Trophoblast cell (in vitro differentiated cells and primary cell): Measurements from ENCODE around the gene ZC3H12A.

ENCODE experiments used
- DNase-seq, 2 donors: peaks; one replicate each; pipeline ENCODE4 v3.0.0-alpha.2; 2016
- H2AFZ ChIP-seq: 2 replicates; pipeline ENCODE4 v1.6.1; 2013; ENCODE audit warnings: low read length, moderate library complexity, mild to moderate bottlenecking; ENCODE audit not compliant: insufficient read depth, poor library complexity
- H2AK5ac ChIP-seq: 2 replicates; pipeline ENCODE4 v1.6.1; 2013; ENCODE audit warnings: mild to moderate bottlenecking, low read length
- H2BK120ac ChIP-seq: 2 replicates; pipeline ENCODE4 v1.6.1; 2013; ENCODE audit warnings: low read length, mild to moderate bottlenecking, moderate library complexity; ENCODE audit not compliant: insufficient read depth, poor library complexity
- H2BK12ac ChIP-seq: 2 replicates; pipeline ENCODE4 v1.6.1; 2013; ENCODE audit warnings: mild to moderate bottlenecking, low read length, moderate library complexity
- H2BK5ac ChIP-seq: 2 replicates; pipeline ENCODE4 v1.6.1; 2013; ENCODE audit warnings: low read length, low read depth, moderate library complexity, mild to moderate bottlenecking; ENCODE audit not compliant: poor library complexity
- H3K14ac ChIP-seq: 2 replicates; pipeline ENCODE4 v1.6.1; 2013; ENCODE audit warnings: mild to moderate bottlenecking, low read length
- H3K18ac ChIP-seq: 2 replicates; pipeline ENCODE4 v1.6.1; 2013; ENCODE audit warnings: mild to moderate bottlenecking, low read length
- H3K23ac ChIP-seq: 2 replicates; pipeline ENCODE4 v1.6.1; 2013; ENCODE audit warnings: low read length
- H3K27ac ChIP-seq: 2 replicates; pipeline ENCODE4 v1.5.1; 2013; ENCODE audit warnings: low read depth, mild to moderate bottlenecking, inconsistent platforms, low read length, moderate library complexity
- H3K27me3 ChIP-seq: 2 replicates; pipeline ENCODE4 v1.6.1; 2013; ENCODE audit warnings: inconsistent platforms, mild to moderate bottlenecking, low read length, moderate library complexity; ENCODE audit not compliant: insufficient read depth
- H3K36me3 ChIP-seq, 2 experiments: 1 replicate in 1 of 2; 2 replicates in 1 of 2; pipeline ENCODE4 v1.6.1; 2013; ENCODE audit warnings: low read length in 2 of 2, mild to moderate bottlenecking in 2 of 2, moderate library complexity in 1 of 2; ENCODE audit not compliant: insufficient read depth in 2 of 2, control insufficient read depth in 1 of 2
- H3K4ac ChIP-seq: 2 replicates; pipeline ENCODE4 v1.6.1; 2013; ENCODE audit warnings: low read depth, mild to moderate bottlenecking, low read length, moderate library complexity
- H3K4me1 ChIP-seq, 2 experiments: 1 replicate in 1 of 2; 2 replicates in 1 of 2; pipeline ENCODE4 v1.6.1; 2013; ENCODE audit warnings: low read length in 2 of 2, mild to moderate bottlenecking in 2 of 2, moderate library complexity in 1 of 2; ENCODE audit not compliant: insufficient read depth in 2 of 2, control insufficient read depth in 1 of 2
- H3K4me2 ChIP-seq: 2 replicates; pipeline ENCODE4 v1.6.1; 2013; ENCODE audit warnings: inconsistent platforms, mild to moderate bottlenecking, low read length, moderate library complexity
- H3K4me3 ChIP-seq: 2 replicates; pipeline ENCODE4 v1.5.1; 2013; ENCODE audit warnings: mild to moderate bottlenecking, low read depth, low read length, inconsistent platforms
- H3K79me1 ChIP-seq: one replicate; pipeline ENCODE4 v1.6.1; 2013; ENCODE audit warnings: low read length
- H3K79me2 ChIP-seq: 2 replicates; pipeline ENCODE4 v1.6.1; 2013; ENCODE audit warnings: low read length, mild to moderate bottlenecking; ENCODE audit not compliant: control insufficient read depth, insufficient read depth, poor library complexity
- H3K9ac ChIP-seq: 2 replicates; pipeline ENCODE4 v1.6.1; 2013; ENCODE audit warnings: mild to moderate bottlenecking, low read length
- H3K9me3 ChIP-seq: 2 replicates; pipeline ENCODE4 v1.6.1; 2013; ENCODE audit warnings: low read depth, mild to moderate bottlenecking, control low read depth, inconsistent platforms, low read length; ENCODE audit not compliant: insufficient read depth
- H4K12ac ChIP-seq: 2 replicates; pipeline ENCODE4 v1.6.1; 2013; ENCODE audit warnings: low read depth, mild to moderate bottlenecking, low read length, moderate library complexity
- H4K8ac ChIP-seq: 2 replicates; pipeline ENCODE4 v1.6.1; 2013; ENCODE audit warnings: low read depth, mild to moderate bottlenecking, low read length, moderate library complexity
- H4K91ac ChIP-seq: one replicate; pipeline ENCODE4 v1.6.1; 2013; ENCODE audit warnings: low read depth, mild to moderate bottlenecking, low read length, moderate library complexity
- WGBS: extraction: QIAGEN DNeasy Blood & Tissue Kit; methylation state at CpG from one replicate; pipeline ENCODE4 v1.1.7; 2013; ENCODE audit warnings: missing lambda C conversion rate; ENCODE audit not compliant: insufficient read length, insufficient coverage; ENCODE audit errors: extremely low coverage; 5-methylcytosine and 5-hydroxymethylcytosine counted together

ZC3H12A gene

GRCh38 chr1:37448691-37449417 is 25.5 kb upstream of the ZC3H12A start:
- peak; percentile 92 to 97 for DNase-seq
- Histone ChIP-seq H3K4me2 (no peak overlapping the region), H3K18ac (peak overlapping the region; percentile 8), H3K4me3 (no peak overlapping the region), H2AFZ (no peak overlapping the region), H3K9me3 (no peaks in the 10 kb centered on the region), H3K79me1 (peaks cover 5% of the 10 kb centered on the region), H2BK12ac (no peak overlapping the region), H3K27ac (no peak overlapping the region), H3K9ac (no peak overlapping the region), H4K91ac (no peak overlapping the region), H4K12ac (peak overlapping the region; percentile 14), H2AK5ac (peak overlapping the region; percentile 23), H3K36me3 (no peaks in the 10 kb centered on the region), H3K27me3 (no peaks in the 10 kb centered on the region), H3K23ac (no peak overlapping the region), H3K79me2 (no peaks in the 10 kb centered on the region), H3K14ac (peak overlapping the region; percentile 64), H3K4me1 (peaks cover 10 to 11% of the 10 kb centered on the region in 2 experiments), H3K4ac (no peak overlapping the region), H4K8ac (no peak overlapping the region), H2BK120ac (no peak overlapping the region), H2BK5ac (no peak overlapping the region)
- no CpG with 5 or more reads among the region's 15 CpGs for WGBS

GRCh38 chr1:37449936-37450335 is 24.4 kb upstream of the ZC3H12A start:
- H4K91ac ChIP-seq, result no peak overlapping the region
- H3K18ac ChIP-seq, result no peak overlapping the region
- H3K9me3 ChIP-seq, result no peaks in the 10 kb centered on the region
- no peak overlapping the region for H2AFZ ChIP-seq
- no peaks in the 10 kb centered on the region for H3K79me2 ChIP-seq
- no peak overlapping the region for H2AK5ac ChIP-seq
- H4K8ac ChIP-seq, result no peak overlapping the region
- no peak overlapping the region for H3K27ac ChIP-seq
- no CpG with 5 or more reads among the region's 5 CpGs for WGBS
- H3K14ac ChIP-seq, result no peak overlapping the region
- no peak overlapping the region for H3K4me3 ChIP-seq
- no peak overlapping the region for H4K12ac ChIP-seq
- H3K79me1 ChIP-seq, result peaks cover 5% of the 10 kb centered on the region
- no peak overlapping the region for H2BK12ac ChIP-seq
- H3K4ac ChIP-seq, result no peak overlapping the region
- no peaks in the 10 kb centered on the region for H3K27me3 ChIP-seq
- no peak overlapping the region for H3K23ac ChIP-seq
- no peak overlapping the region for H2BK120ac ChIP-seq
- H2BK5ac ChIP-seq, result no peak overlapping the region
- peaks cover 10 to 11% of the 10 kb centered on the region in 2 experiments for H3K4me1 ChIP-seq
- no peak overlapping the region for H3K4me2 ChIP-seq
- DNase-seq, result no peak
- H3K9ac ChIP-seq, result no peak overlapping the region
- H3K36me3 ChIP-seq, result no peaks in the 10 kb centered on the region

GRCh38 chr1:37452416-37452815 is 22.0 kb upstream of the ZC3H12A start:
- H3K14ac ChIP-seq, result no peak overlapping the region
- no peak overlapping the region for H3K18ac ChIP-seq
- H3K79me2 ChIP-seq, result no peaks in the 10 kb centered on the region
- H4K8ac ChIP-seq, result no peak overlapping the region
- no peak overlapping the region for H3K9ac ChIP-seq
- H3K23ac ChIP-seq, result no peak overlapping the region
- H4K12ac ChIP-seq, result no peak overlapping the region
- no peak overlapping the region for H3K4me2 ChIP-seq
- no peak overlapping the region for H3K27ac ChIP-seq
- no peak overlapping the region for H2BK12ac ChIP-seq
- H3K9me3 ChIP-seq, result no peaks in the 10 kb centered on the region
- H3K4me3 ChIP-seq, result no peak overlapping the region
- DNase-seq, result no peak
- H3K27me3 ChIP-seq, result no peaks in the 10 kb centered on the region
- no peak overlapping the region for H2BK5ac ChIP-seq
- H4K91ac ChIP-seq, result no peak overlapping the region
- H3K36me3 ChIP-seq, result no peaks in the 10 kb centered on the region
- peaks cover 10 to 11% of the 10 kb centered on the region in 2 experiments for H3K4me1 ChIP-seq
- no peak overlapping the region for H3K4ac ChIP-seq
- no peak overlapping the region for H2AK5ac ChIP-seq
- peaks cover 5% of the 10 kb centered on the region for H3K79me1 ChIP-seq
- no CpG with 5 or more reads among the region's 6 CpGs for WGBS
- H2AFZ ChIP-seq, result no peak overlapping the region
- H2BK120ac ChIP-seq, result no peak overlapping the region

- Histone ChIP-seq H3K4me3 (no peak overlapping the region), H4K91ac (no peak overlapping the region), H2AFZ (no peak overlapping the region), H3K23ac (no peak overlapping the region), H2BK12ac (no peak overlapping the region), H3K9ac (no peak overlapping the region), H3K27ac (no peak overlapping the region), H4K12ac (no peak overlapping the region), H3K4me1 (peaks cover 5% of the 10 kb centered on the region in 2 experiments), H3K18ac (no peak overlapping the region), H3K27me3 (no peaks in the 10 kb centered on the region), H3K36me3 (no peaks in the 10 kb centered on the region), H2BK120ac (no peak overlapping the region), H3K14ac (no peak overlapping the region), H3K4ac (no peak overlapping the region), H3K79me1 (peaks cover 5% of the 10 kb centered on the region), H2BK5ac (no peak overlapping the region), H3K4me2 (no peak overlapping the region), H4K8ac (no peak overlapping the region), H2AK5ac (no peak overlapping the region), H3K9me3 (no peaks in the 10 kb centered on the region), H3K79me2 (no peaks in the 10 kb centered on the region)
- no CpG with 5 or more reads among the region's 7 CpGs for WGBS
- no peak for DNase-seq
Measured at GRCh38 chr1:37453647-37454046, 20.7 kb upstream of the ZC3H12A start.
